ENCODE results near the gene SRRM5. TPM values are rescaled to one million over a fixed set of nuclear protein-coding genes. Genes with fewer than 3 reads are reported as not detected.

Gene SRRM5
- total and polyA plus RNA-seq, 5 experiments from 2014 or later = 0.08 to 1.4 (median 1.2) TPM; not detected in 1

DNA sequence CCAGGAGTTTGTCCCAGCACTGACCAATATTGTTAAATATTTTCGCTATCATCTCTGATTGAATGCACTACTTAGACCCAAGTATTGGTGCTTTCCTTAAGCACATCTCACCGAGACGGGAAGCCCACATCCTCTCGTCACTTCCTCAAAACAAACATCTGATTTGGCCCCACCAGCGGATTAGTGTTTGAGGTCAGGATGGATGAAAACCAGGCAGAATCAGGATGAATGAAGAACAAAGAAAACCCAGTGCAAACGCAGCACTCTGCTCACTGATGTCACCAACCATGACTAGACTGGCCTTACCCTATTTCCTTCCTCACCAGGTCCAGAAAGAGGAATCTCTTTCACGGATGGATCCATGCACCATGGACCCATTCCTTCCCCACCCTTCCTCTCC, 52.1 kb downstream of the SRRM5 start:
- H3K9me3 Mint-ChIP-seq = peaks cover 0 to 7% (median 0%) of the 10 kb centered on the region in 9 donors
- peak overlapping the region; percentile 19 to 60 (median 34) for H3K4me3 Mint-ChIP-seq
- peak overlapping the region; percentile 11 to 83 (median 41) for H3K27ac Mint-ChIP-seq
- no peaks in the 10 kb centered on the region for H3K27me3 Mint-ChIP-seq
- POLR2A ChIA-PET = no interaction called here
- peaks cover 19 to 38% (median 36%) of the 10 kb centered on the region in 4 donors for H3K4me1 Mint-ChIP-seq
- ATAC-seq = peak in 1 of 2 donors; percentile 15
- peaks cover 2 to 7% (median 3%) of the 10 kb centered on the region in 3 donors for H3K36me3 Mint-ChIP-seq
- peak in 7 of 10 donors; percentile 17 to 55 (median 36) for DNase-seq

Other genes with a start within 250 kb of the SRRM5 start
- gene TEX101, start 197.2 kb upstream of the SRRM5 start, total RNA-seq = not detected
- gene TEX101, start 197.2 kb upstream of the SRRM5 start, polyA plus RNA-seq = not detected
- gene LYPD3, start 146.5 kb upstream of the SRRM5 start, total RNA-seq = 1 to 10 TPM; 5.4 to 6.1 TPM
- gene LYPD3, start 146.5 kb upstream of the SRRM5 start, polyA plus RNA-seq = 1 to 10 TPM; 6.2 to 9.3 (median 8.3) TPM
- gene PHLDB3, start 107.3 kb upstream of the SRRM5 start, total RNA-seq = 10 to 100 TPM; 46.0 to 48.6 TPM
- gene PHLDB3, start 107.3 kb upstream of the SRRM5 start, polyA plus RNA-seq = 1 to 10 TPM; 3.5 to 7.2 (median 4.5) TPM
- 10 to 100 TPM; 23.9 to 24.8 TPM for gene ETHE1, start 84.9 kb upstream of the SRRM5 start, total RNA-seq
- gene ETHE1, start 84.9 kb upstream of the SRRM5 start, polyA plus RNA-seq = 10 to 100 TPM; 62.0 to 78.7 (median 64.5) TPM
- gene ZNF575, start 78.9 kb upstream of the SRRM5 start, total RNA-seq = 1 to 10 TPM; 5.1 to 5.3 TPM
- gene ZNF575, start 78.9 kb upstream of the SRRM5 start, polyA plus RNA-seq = 1 to 10 TPM; 1.7 to 4.1 (median 3.0) TPM
- gene XRCC1, start 36.6 kb upstream of the SRRM5 start, total RNA-seq = 10 to 100 TPM; 38.2 to 39.0 TPM
- gene XRCC1, start 36.6 kb upstream of the SRRM5 start, polyA plus RNA-seq = 10 to 100 TPM; 16.8 to 34.6 (median 33.7) TPM
- gene PINLYP, start 36.3 kb upstream of the SRRM5 start, total RNA-seq = 1 to 10 TPM; 2.5 to 2.7 TPM
- 1 to 10 TPM in 2 of 3 donors, under 1 TPM in 1; 0.68 to 2.3 (median 1.7) TPM for gene PINLYP, start 36.3 kb upstream of the SRRM5 start, polyA plus RNA-seq
- 10 to 100 TPM; 14.9 to 15.7 TPM for gene IRGQ, start 16.0 kb upstream of the SRRM5 start, total RNA-seq
- 1 to 10 TPM in 1 of 3 donors, under 1 TPM in 2; 0.37 to 1.1 (median 0.82) TPM for gene IRGQ, start 16.0 kb upstream of the SRRM5 start, polyA plus RNA-seq
- gene ZNF576, start 15.5 kb upstream of the SRRM5 start, total RNA-seq = 10 to 100 TPM; 17.1 to 17.8 TPM
- gene ZNF576, start 15.5 kb upstream of the SRRM5 start, polyA plus RNA-seq = 10 to 100 TPM in 1 of 3 donors, 1 to 10 TPM in 2; 6.2 to 10.4 (median 9.3) TPM
- 10 to 100 TPM; 31.2 to 31.6 TPM for gene ZNF428, start 7.5 kb downstream of the SRRM5 start, total RNA-seq
- gene ZNF428, start 7.5 kb downstream of the SRRM5 start, polyA plus RNA-seq = 10 to 100 TPM; 16.5 to 20.6 (median 18.3) TPM
- gene CADM4, start 27.8 kb downstream of the SRRM5 start, total RNA-seq = under 1 TPM; 0.39 to 0.63 TPM
- not detected for gene CADM4, start 27.8 kb downstream of the SRRM5 start, polyA plus RNA-seq
- gene PLAUR, start 58.1 kb downstream of the SRRM5 start, total RNA-seq = 1 to 10 TPM; 1.3 to 1.7 TPM
- gene PLAUR, start 58.1 kb downstream of the SRRM5 start, polyA plus RNA-seq = 1 to 10 TPM in 1 of 3 donors, under 1 TPM in 1, not detected in 1; 0.71 to 1.6 TPM
- not detected for gene IRGC, start 104.0 kb downstream of the SRRM5 start, total RNA-seq
- gene IRGC, start 104.0 kb downstream of the SRRM5 start, polyA plus RNA-seq = not detected
- 10 to 100 TPM; 48.9 to 51.9 TPM for gene SMG9, start 142.9 kb downstream of the SRRM5 start, total RNA-seq
- gene SMG9, start 142.9 kb downstream of the SRRM5 start, polyA plus RNA-seq = 1 to 10 TPM; 3.4 to 8.3 (median 8.3) TPM
- gene KCNN4, start 168.9 kb downstream of the SRRM5 start, total RNA-seq = 100 to 1,000 TPM in 1 of 2 experiments, 10 to 100 TPM in 1; 92.9 to 103 TPM
- 10 to 100 TPM in 2 of 3 donors, 1 to 10 TPM in 1; 7.6 to 28.6 (median 11.7) TPM for gene KCNN4, start 168.9 kb downstream of the SRRM5 start, polyA plus RNA-seq
- under 1 TPM; 0.60 to 0.69 TPM for gene LYPD5, start 190.4 kb downstream of the SRRM5 start, total RNA-seq
- gene LYPD5, start 190.4 kb downstream of the SRRM5 start, polyA plus RNA-seq = under 1 TPM in 2 of 3 donors, not detected in 1; 0.07 to 0.72 TPM
- gene ZNF283, start 215.2 kb downstream of the SRRM5 start, total RNA-seq = 10 to 100 TPM; 24.2 to 25.8 TPM
- 1 to 10 TPM; 3.3 to 4.3 (median 3.7) TPM for gene ZNF283, start 215.2 kb downstream of the SRRM5 start, polyA plus RNA-seq